Activated naive CD4-positive, alpha-beta T cell treated with anti-CD3 and anti-CD28 coated beads, Interleukin-2, amount 10 ng/mL, durations not matched to agents 5 hours and 36 hours (primary cell): ENCODE data around the gene ADCY6. TPM values are rescaled to one million over a fixed set of nuclear protein-coding genes. Genes with fewer than 3 reads are reported as not detected.

Experiments
- microRNA-seq: library from miRNA; unstranded; fragments of <30 nt; microRNA quantifications from one replicate; pipeline ENCODE4 v1.2.0, GENCODE V29; 2022; ENCODE audit warnings: borderline microRNAs expressed, borderline replicate concordance
- total RNA-seq, 2 experiments: library from RNA; stranded (reverse); gene quantifications; one replicate each; pipeline ENCODE4 v1.2.3, GENCODE V29; 2021

Gene ADCY6
- under 1 TPM in 1 of 2 experiments, not detected in 1; 0.03 TPM for total RNA-seq

DNA sequence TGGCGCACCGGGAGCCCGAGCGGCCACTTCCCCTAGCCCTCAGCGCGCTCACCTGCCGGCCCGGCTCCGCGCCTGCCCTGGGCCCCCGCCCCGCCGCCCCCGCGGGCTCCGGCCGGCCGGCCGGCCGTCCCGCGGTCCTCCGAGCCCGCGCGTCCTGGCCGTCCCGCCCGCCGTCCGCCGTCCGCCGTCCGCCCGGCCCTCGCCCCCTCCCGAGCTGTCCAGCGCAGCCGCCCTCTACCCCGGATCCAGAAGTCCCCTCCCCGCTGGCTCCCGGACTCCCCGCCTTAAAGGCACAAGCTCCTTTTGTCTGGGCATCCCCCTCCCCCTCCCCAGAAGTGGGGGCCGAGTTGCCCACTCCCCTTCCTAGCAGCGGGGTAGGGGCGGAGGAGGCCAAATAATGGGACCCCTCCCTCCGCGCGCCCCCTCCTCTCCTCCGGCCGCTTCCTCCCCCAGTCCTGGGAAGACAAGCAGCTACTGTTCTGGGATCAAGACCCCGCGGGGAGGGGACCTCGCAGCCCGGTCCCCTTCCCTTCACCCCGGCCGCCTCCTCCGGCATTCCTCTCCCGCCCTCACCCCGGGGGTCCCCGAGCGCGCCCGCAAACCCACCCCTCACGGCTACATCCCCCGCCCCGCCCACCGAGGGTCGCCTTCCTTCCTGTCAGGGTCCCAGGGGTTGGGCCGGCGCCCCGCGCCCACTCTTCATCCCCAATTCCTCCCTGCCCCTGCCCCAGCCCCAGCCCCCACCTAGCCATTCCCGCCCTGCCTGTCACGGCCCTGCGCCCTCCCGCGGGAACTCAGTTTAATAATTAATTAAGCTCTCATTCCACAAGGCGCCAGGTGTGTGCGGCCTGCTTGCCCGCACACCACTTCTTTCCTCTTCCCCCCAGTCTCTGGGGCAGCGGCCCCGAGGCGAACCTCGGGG is at the start of gene ADCY6:
Gene ADCY6, minus strand, starts transcription at position 236 of the 922 bp plus-strand sequence. CDS start 5,655 bp downstream, outside the sequence.

DNA sequence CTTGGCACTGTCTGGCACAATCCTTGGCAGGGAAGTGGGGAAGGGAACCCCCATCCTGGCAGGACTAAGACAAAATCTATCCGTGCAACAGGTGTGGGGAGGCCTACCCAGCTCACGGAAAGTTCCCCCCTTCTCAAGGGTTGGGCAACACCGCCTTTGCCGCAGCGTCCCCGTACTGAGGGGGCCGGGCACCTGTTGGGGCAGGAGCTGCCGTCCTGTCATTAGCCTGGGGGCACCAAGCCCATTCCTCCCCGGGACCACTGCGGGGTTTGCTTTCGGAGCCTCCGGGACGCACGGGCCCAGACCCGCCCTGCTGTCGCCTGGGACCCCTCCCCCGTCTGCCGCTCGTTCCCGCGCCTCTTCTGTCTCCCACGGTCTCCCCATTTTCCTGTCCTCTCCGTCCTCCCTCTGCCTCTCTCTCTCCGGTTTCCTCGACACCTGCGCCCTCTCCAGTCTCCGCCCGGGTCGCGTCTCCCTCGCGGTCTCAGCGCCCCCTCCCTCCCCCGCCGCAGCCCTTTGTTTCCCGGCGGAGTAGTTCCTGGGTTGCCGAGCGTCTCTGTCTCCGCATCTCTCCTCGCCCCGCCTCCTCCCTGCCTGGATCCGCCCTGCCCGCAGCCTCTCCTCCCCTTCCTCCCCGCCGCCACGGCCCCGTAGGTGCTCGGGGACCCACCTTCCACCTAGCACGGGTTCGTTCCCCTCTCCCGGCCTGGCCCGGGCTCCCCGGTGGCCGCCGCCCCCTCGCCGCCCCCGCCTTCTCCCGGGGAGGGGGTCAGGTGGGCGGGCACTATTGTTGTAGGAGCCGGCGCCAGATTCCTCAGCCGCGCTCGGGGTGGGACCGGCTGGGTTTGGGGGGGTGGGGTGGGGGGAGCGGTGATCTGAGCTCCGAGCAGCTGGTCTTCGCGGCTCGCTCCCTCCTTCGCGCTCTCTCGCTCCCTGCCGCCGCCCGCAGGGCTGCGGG is 29.3 kb upstream of the ADCY6 start, which contains the start of gene CACNB3:
Gene CACNB3, plus strand, starts transcription at position 624 of the 958 bp plus-strand sequence. CDS start 434 bp downstream, outside the sequence.

DNA sequence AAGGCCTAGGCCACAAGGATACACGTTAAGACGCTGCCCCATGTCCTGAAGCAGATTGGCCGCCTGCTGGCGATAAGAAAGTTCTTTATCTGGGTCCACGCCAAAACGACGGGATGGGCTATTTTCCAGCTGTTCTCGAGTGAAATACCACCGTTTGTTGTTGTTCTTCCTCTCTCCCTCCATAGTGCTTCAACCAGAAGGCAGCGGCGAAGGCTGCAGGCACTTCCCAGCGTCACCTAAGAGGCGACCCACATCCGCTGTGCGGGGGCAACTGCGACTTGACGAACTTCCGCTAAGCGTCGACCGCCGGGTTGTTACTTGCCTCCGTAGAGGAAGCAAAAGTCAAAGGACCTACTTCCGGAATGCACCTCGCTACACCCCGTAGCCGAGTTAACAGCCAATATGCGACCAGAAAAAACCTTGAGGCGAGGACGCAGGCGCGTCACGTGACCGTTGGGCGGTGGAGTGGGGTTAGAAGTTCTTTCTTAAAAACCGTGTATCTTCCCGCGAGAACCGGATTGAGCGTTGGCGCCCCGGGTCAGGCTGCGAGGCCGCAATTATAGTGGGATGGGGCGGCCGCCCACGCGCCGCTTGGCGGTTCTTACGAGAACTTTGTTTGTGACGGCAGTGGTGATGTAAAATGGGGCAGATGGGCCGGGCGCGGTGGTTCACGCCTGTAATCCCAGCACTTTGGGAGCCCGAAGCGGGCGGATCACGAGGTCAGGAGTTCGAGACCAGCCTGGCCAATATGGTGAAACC is 72.2 kb downstream of the ADCY6 start, which contains the start of gene CCNT1:
Gene CCNT1, minus strand, starts transcription at position 215 of the 759 bp plus-strand sequence. Its CDS starts 32 bp downstream, at position 183.

Small RNAs within 50 kb of the gene (microRNA-seq; reads per million reads assigned to microRNA genes)
- gene MIR4701 = not detected

Other genes starting within 250 kb of the ADCY6 start
- gene LALBA, start 219.0 kb downstream of the ADCY6 start, total RNA-seq = not detected
- gene KANSL2, start 106.9 kb downstream of the ADCY6 start, total RNA-seq = 10 to 100 TPM; 39.6 to 43.9 TPM
- 10 to 100 TPM; 50.3 to 52.7 TPM for gene CCNT1, start 72.4 kb downstream of the ADCY6 start, total RNA-seq
- gene CACNB3, start 29.4 kb upstream of the ADCY6 start, total RNA-seq = 10 to 100 TPM; 20.5 to 20.6 TPM
- 100 to 1,000 TPM; 117 to 122 TPM for gene DDX23, start 63.1 kb upstream of the ADCY6 start, total RNA-seq
- 1 to 10 TPM; 1.2 to 1.8 TPM for gene RND1, start 76.8 kb upstream of the ADCY6 start, total RNA-seq
- gene FKBP11, start 136.4 kb upstream of the ADCY6 start, total RNA-seq = 10 to 100 TPM; 46.9 TPM
- gene ARF3, start 168.4 kb upstream of the ADCY6 start, total RNA-seq = 100 to 1,000 TPM; 100 to 101 TPM
- 1 to 10 TPM; 4.6 to 5.2 TPM for gene WNT10B, start 182.6 kb upstream of the ADCY6 start, total RNA-seq
- under 1 TPM; 0.72 to 0.73 TPM for gene WNT1, start 189.2 kb upstream of the ADCY6 start, total RNA-seq
- gene DDN, start 210.3 kb upstream of the ADCY6 start, total RNA-seq = under 1 TPM; 0.10 to 0.17 TPM
- 10 to 100 TPM; 60.9 to 61.5 TPM for gene PRKAG1, start 229.7 kb upstream of the ADCY6 start, total RNA-seq